Measurements from ENCODE around the gene DHRS4.

Gene DHRS4

GRCh38 chr14:23953464-23954278 lies at the start of gene DHRS4:
DHRS4 (plus strand) TSS chr14:23953770; CDS start chr14:23953789, 19 bp downstream.
- DNase-seq = peak; percentile 90

- no peak for DNase-seq
Observed at GRCh38 chr14:23910101-23910875, 43.3 kb upstream of the DHRS4 start.

- DNase-seq = no peak
Observed at GRCh38 chr14:23910876-23911210, 42.7 kb upstream of the DHRS4 start.

- DNase-seq = no peak
Observed at GRCh38 chr14:23915559-23915958, 38.0 kb upstream of the DHRS4 start.

GRCh38 chr14:23916004-23916403 lies 37.6 kb upstream of the DHRS4 start:
- no peak for DNase-seq

- DNase-seq = no peak
Observed at GRCh38 chr14:23916446-23916845, 37.1 kb upstream of the DHRS4 start.

GRCh38 chr14:23922545-23922944 lies 31.0 kb upstream of the DHRS4 start:
- DNase-seq = no peak

GRCh38 chr14:23925523-23926075 lies 28.0 kb upstream of the DHRS4 start:
- DNase-seq = no peak

- no peak for DNase-seq
Observed at GRCh38 chr14:23926543-23926942, 27.0 kb upstream of the DHRS4 start.

GRCh38 chr14:23929136-23929535 lies 24.4 kb upstream of the DHRS4 start:
- no peak for DNase-seq

GRCh38 chr14:23929822-23930294 lies 23.7 kb upstream of the DHRS4 start:
- peak; percentile 94 for DNase-seq

GRCh38 chr14:23930742-23931141 lies 22.8 kb upstream of the DHRS4 start:
- no peak for DNase-seq

- no peak for DNase-seq
Observed at GRCh38 chr14:23931721-23932289, 21.8 kb upstream of the DHRS4 start.

- no peak for DNase-seq
Observed at GRCh38 chr14:23932639-23933038, 20.9 kb upstream of the DHRS4 start.

GRCh38 chr14:23933108-23933741 lies 20.3 kb upstream of the DHRS4 start:
- DNase-seq = no peak

GRCh38 chr14:23933742-23934128 lies 19.8 kb upstream of the DHRS4 start:
- DNase-seq = no peak

GRCh38 chr14:23935158-23935557 lies 18.4 kb upstream of the DHRS4 start:
- peak; percentile 24 for DNase-seq

- DNase-seq = no peak
Observed at GRCh38 chr14:23936084-23936829, 17.3 kb upstream of the DHRS4 start.

- no peak for DNase-seq
Observed at GRCh38 chr14:23937203-23937602, 16.4 kb upstream of the DHRS4 start.

- no peak for DNase-seq
Observed at GRCh38 chr14:23938823-23939222, 14.7 kb upstream of the DHRS4 start.

- peak; percentile 19 for DNase-seq
Observed at GRCh38 chr14:23939607-23940326, 13.8 kb upstream of the DHRS4 start.

GRCh38 chr14:23941230-23941629 lies 12.3 kb upstream of the DHRS4 start:
- peak; percentile 28 for DNase-seq
